Uterus (tissue), 2 donors: Measurements from ENCODE around the gene BZW2.

Experiments
- CTCF ChIP-seq, 4 experiments: fragments of 200-600 bp in 2 of 4; fragments of 450-650 bp in 2 of 4; sonication (generic) in 2 of 4; IDR thresholded peaks; one replicate each; pipeline ENCODE4 v1.5.1; 2016 to 2019; ENCODE audit warnings: antibody characterized with exemption in 4 of 4, mild to moderate bottlenecking in 2 of 4, moderate library complexity in 1 of 4
- POLR2A ChIP-seq, 2 donors: fragments of 450-650 bp; IDR thresholded peaks; one replicate each; pipeline ENCODE4 v1.6.1; 2016; ENCODE audit warnings: antibody characterized with exemption in 2 of 2, mild to moderate bottlenecking in 1 of 2, moderate library complexity in 1 of 2

GRCh38 chr7:16753932-16754855 is 108.2 kb downstream of the BZW2 start:
- TF ChIP-seq CTCF (IDR thresholded peaks at IDR 0.05) (no peak), POLR2A (IDR thresholded peaks at IDR 0.05) (no peak)
